Astrocyte of the spinal cord (primary cell): ENCODE results near the gene KCNK13.
A peak's percentile ranks its signal among the peaks of the same experiment; 100 is the strongest.

Experiments used
- DNase-seq: peaks from one replicate; pipeline ENCODE4 v3.0.0; 2011; ENCODE audit warnings: low read depth, low spot score
- H3K4me3 ChIP-seq: 2 replicates; pipeline ENCODE4 v1.5.1; 2011; ENCODE audit warnings: low read depth, mild to moderate bottlenecking, low read length, moderate library complexity
- CTCF ChIP-seq: IDR thresholded peaks from 2 replicates; pipeline ENCODE4 v1.5.1; 2012; ENCODE audit warnings: low read depth, mild to moderate bottlenecking, low read length, inconsistent platforms
- in situ Hi-C: cut with HindIII; loops from 2 replicates; pipeline ENCODE4 v1.10.0; 2017; ENCODE audit warnings: low sequenced_read_pairs

The KCNK13 gene

GRCh38 chr14:90139199-90139598, 77.4 kb downstream of the KCNK13 start:
- in situ Hi-C loops: no loop called here
- no peak overlapping the region for H3K4me3 ChIP-seq
- no peak for TF ChIP-seq CTCF
- DNase-seq: no peak

- H3K4me3 ChIP-seq: no peak overlapping the region
- TF ChIP-seq CTCF: no peak
- in situ Hi-C loops: no loop called here
- DNase-seq: peak; percentile 67
Observed at GRCh38 chr14:90140298-90140955, 78.6 kb downstream of the KCNK13 start.

GRCh38 chr14:90140956-90141316, 79.1 kb downstream of the KCNK13 start:
- DNase-seq: peak; percentile 74
- no peak overlapping the region for H3K4me3 ChIP-seq
- no peak for TF ChIP-seq CTCF
- in situ Hi-C loops: no loop called here

- H3K4me3 ChIP-seq: no peak overlapping the region
- in situ Hi-C loops: no loop called here
- TF ChIP-seq CTCF: no peak
- DNase-seq: no peak
Observed at GRCh38 chr14:90153429-90153828, 91.6 kb downstream of the KCNK13 start.

- in situ Hi-C loops: no loop called here
- no peak overlapping the region for H3K4me3 ChIP-seq
- no peak for TF ChIP-seq CTCF
- no peak for DNase-seq
Observed at GRCh38 chr14:90154110-90154509, 92.3 kb downstream of the KCNK13 start.

GRCh38 chr14:90159146-90159545, 97.4 kb downstream of the KCNK13 start:
- in situ Hi-C loops: no loop called here
- TF ChIP-seq CTCF: no peak
- no peak overlapping the region for H3K4me3 ChIP-seq
- DNase-seq: no peak

- DNase-seq: no peak
- TF ChIP-seq CTCF: no peak
- no peak overlapping the region for H3K4me3 ChIP-seq
- in situ Hi-C loops: no loop called here
Observed at GRCh38 chr14:90159688-90160087, 97.9 kb downstream of the KCNK13 start.
